ENCODE data around the gene GABBR2.

- TF ChIP-seq CTCF (conservative IDR thresholded peaks at IDR 0.05; ENCODE audit: low read length) (no peak), EZH2phosphoT487 (IDR thresholded peaks at IDR 0.05; ENCODE audit: borderline replicate concordance, low read depth, low read length) (no peak)
These were observed 178.5 kb downstream of the GABBR2 start for GRCh38 chr9:98530275-98530674.
